Measurements from ENCODE around the gene PCMTD2. TPM values are rescaled to one million over a fixed set of nuclear protein-coding genes. Genes with fewer than 3 reads are reported as not detected.

The PCMTD2 gene
- total RNA-seq (2021) (57.1 and 68.9 TPM in 2 replicates), Bru-seq, nascent RNA (percentile 71 among the genes with signal in this experiment), BruChase-seq, experiment 1, labeled RNA remaining after a 2-hour chase (percentile 90 among the genes with signal in this experiment), BruChase-seq, experiment 2, labeled RNA remaining after a 6-hour chase (percentile 92 among the genes with signal in this experiment)
- long read RNA-seq, transcript PCMTD2-203 (6 exons, 3,843 nt), result major isoform, 75 of 108 reads
- long read RNA-seq, partial matches to known transcripts, result 12 of 108 reads
- long read RNA-seq, other reads (novel, unspliced or antisense), result 18 of 108 reads

GRCh38 chr20:64255361-64256281 is at the start of gene PCMTD2:
TSS of gene PCMTD2 (plus strand) at chr20:64255748. CDS start at chr20:64259966, 4,218 bp downstream.
- H3K4me3 ChIP-seq (ENCODE audit: low read depth, low read length, poor library complexity, severe bottlenecking), result peak within 1 kb of the TSS; percentile 93
- POLR2A ChIA-PET (ENCODE audit: low non-redundant PET), result interaction anchor here (0.6 kb wide), 1 partner anchor 27 kb away, joined by 3 read pairs; no protein-coding TSS in a partner anchor
- peak; percentile 90 for DNase-seq (ENCODE audit: low spot score)
- BruUV-seq (replicated peaks), result no TSS peak
- H3K9me3 ChIP-seq (ENCODE audit: low read depth, low read length, poor library complexity, severe bottlenecking), result no peaks in the 10 kb centered on the region
- TF ChIP-seq EZH2 (IDR thresholded peaks at IDR 0.05; ENCODE audit: borderline replicate concordance, low read depth, low read length, poor library complexity, severe bottlenecking), result no peak
- TF ChIP-seq, protein P1, sequence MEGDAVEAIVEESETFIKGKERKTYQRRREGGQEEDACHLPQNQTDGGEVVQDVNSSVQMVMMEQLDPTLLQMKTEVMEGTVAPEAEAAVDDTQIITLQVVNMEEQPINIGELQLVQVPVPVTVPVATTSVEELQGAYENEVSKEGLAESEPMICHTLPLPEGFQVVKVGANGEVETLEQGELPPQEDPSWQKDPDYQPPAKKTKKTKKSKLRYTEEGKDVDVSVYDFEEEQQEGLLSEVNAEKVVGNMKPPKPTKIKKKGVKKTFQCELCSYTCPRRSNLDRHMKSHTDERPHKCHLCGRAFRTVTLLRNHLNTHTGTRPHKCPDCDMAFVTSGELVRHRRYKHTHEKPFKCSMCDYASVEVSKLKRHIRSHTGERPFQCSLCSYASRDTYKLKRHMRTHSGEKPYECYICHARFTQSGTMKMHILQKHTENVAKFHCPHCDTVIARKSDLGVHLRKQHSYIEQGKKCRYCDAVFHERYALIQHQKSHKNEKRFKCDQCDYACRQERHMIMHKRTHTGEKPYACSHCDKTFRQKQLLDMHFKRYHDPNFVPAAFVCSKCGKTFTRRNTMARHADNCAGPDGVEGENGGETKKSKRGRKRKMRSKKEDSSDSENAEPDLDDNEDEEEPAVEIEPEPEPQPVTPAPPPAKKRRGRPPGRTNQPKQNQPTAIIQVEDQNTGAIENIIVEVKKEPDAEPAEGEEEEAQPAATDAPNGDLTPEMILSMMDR (conservative IDR thresholded peaks at IDR 0.05; ENCODE audit: low read depth, low read length), result no peak
- peaks cover 29% of the 10 kb centered on the region for H3K4me1 ChIP-seq (ENCODE audit: insufficient read depth, low read length, poor library complexity, severe bottlenecking)
- H3K27me3 ChIP-seq (replicated peaks; ENCODE audit: insufficient read depth, low read depth, low read length, poor library complexity), result peaks cover 10% of the 10 kb centered on the region
- CTCF ChIA-PET, result interaction anchor here (0.7 kb wide), 2 partner anchors 171 to 1033 kb away, joined by 4 to 6 read pairs; partner anchors contain the start of gene LKAAEAR1
- no peaks in the 10 kb centered on the region for H3K36me3 ChIP-seq (ENCODE audit: insufficient read depth, low read length, poor library complexity, severe bottlenecking)
- H3K27ac ChIP-seq (ENCODE audit: low read depth, low read length, poor library complexity, severe bottlenecking), result peak within 1 kb of the TSS; percentile 81
- intact Hi-C loops (cut with micrococcal nuclease; ENCODE audit: unreplicated experiment), result no loop called here

DNA sequence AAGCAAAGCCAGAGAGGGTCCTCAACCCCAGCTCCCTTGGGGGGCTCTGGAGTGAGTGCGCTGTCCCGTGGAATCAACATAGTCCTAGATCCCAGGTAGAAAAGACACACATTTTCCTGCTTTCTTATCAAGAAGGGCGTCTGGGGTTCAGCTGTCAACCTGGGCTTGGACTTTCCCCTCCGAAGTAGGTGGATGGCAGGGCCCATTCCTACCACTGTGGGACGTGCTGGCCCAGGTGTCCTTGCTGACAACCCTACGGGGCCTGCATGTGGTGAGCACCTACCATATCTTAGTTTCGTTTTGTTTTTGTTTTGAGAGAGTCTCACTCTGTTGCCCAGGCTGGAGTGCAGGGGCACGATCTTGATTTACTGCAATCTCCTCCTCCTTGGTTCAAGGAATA is 48.9 kb upstream of the PCMTD2 start:
- BruUV-seq (replicated peaks), result no TSS peak
- ChIA-PET POLR2A (ENCODE audit: low non-redundant PET) (no interaction called here), CTCF (no interaction called here)
- DNase-seq (ENCODE audit: low spot score), result no peak
- no peak for TF ChIP-seq EZH2 (IDR thresholded peaks at IDR 0.05; ENCODE audit: borderline replicate concordance, low read depth, low read length, poor library complexity, severe bottlenecking)
- TF ChIP-seq, protein P1 (conservative IDR thresholded peaks at IDR 0.05; ENCODE audit: low read depth, low read length), result no peak
- no peaks in the 10 kb centered on the region for H3K27me3 ChIP-seq (replicated peaks; ENCODE audit: insufficient read depth, low read depth, low read length, poor library complexity)
- H3K36me3 ChIP-seq (ENCODE audit: insufficient read depth, low read length, poor library complexity, severe bottlenecking), result no peaks in the 10 kb centered on the region
- H3K27ac ChIP-seq (ENCODE audit: low read depth, low read length, poor library complexity, severe bottlenecking), result no peak overlapping the region
- intact Hi-C loops (cut with micrococcal nuclease; ENCODE audit: unreplicated experiment), result no loop called here
- H3K4me1 ChIP-seq (ENCODE audit: insufficient read depth, low read length, poor library complexity, severe bottlenecking), result no peaks in the 10 kb centered on the region
- H3K4me3 ChIP-seq (ENCODE audit: low read depth, low read length, poor library complexity, severe bottlenecking), result no peak overlapping the region
- H3K9me3 ChIP-seq (ENCODE audit: low read depth, low read length, poor library complexity, severe bottlenecking), result no peaks in the 10 kb centered on the region

DNA sequence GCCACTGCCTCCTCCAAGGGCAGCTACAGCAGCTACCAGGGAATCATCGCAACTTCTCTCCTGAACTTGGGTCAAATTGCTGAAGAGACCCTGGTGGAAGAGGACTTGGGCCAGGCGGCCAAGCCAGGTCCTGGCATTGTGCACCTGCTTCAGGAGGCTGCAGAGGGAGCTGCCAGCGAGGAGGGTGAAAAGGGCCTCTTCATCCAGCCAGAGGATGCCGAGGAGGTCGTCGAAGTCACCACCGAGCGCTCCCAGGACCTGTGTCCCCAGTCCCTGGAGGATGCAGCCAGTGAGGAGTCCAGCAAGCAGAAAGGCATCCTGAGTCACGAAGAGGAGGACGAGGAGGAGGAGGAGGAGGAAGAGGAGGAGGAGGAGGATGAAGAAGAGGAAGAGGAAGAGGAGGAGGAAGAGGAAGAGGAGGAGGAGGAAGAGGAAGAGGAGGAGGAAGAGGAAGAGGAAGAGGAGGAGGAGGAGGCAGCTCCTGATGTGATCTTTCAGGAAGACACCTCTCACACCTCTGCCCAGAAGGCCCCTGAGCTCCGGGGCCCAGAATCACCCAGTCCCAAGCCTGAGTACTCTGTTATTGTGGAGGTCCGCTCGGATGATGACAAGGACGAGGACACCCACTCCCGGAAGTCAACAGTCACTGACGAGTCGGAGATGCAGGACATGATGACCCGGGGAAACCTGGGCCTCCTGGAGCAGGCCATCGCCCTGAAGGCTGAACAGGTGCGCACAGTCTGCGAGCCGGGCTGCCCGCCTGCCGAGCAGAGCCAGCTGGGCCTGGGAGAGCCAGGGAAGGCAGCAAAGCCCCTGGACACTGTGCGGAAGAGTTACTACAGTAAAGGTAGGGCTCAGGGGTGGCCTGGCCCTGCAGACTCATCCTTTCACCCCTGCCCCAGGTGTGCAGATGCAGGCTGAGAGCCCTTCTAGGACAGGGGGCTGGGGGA is 47.6 kb upstream of the PCMTD2 start:
- BruUV-seq (replicated peaks), result no TSS peak
- POLR2A ChIA-PET (ENCODE audit: low non-redundant PET), result no interaction called here
- intact Hi-C loops (cut with micrococcal nuclease; ENCODE audit: unreplicated experiment), result no loop called here
- Histone ChIP-seq H3K27ac (ENCODE audit: low read depth, low read length, poor library complexity, severe bottlenecking) (no peak overlapping the region), H3K9me3 (ENCODE audit: low read depth, low read length, poor library complexity, severe bottlenecking) (no peaks in the 10 kb centered on the region), H3K36me3 (ENCODE audit: insufficient read depth, low read length, poor library complexity, severe bottlenecking) (no peaks in the 10 kb centered on the region), H3K27me3 (replicated peaks; ENCODE audit: insufficient read depth, low read depth, low read length, poor library complexity) (no peaks in the 10 kb centered on the region), H3K4me3 (ENCODE audit: low read depth, low read length, poor library complexity, severe bottlenecking) (no peak overlapping the region), H3K4me1 (ENCODE audit: insufficient read depth, low read length, poor library complexity, severe bottlenecking) (no peaks in the 10 kb centered on the region)
- no peak for DNase-seq (ENCODE audit: low spot score)
- TF ChIP-seq, protein P1 (conservative IDR thresholded peaks at IDR 0.05; ENCODE audit: low read depth, low read length), result no peak
- TF ChIP-seq EZH2 (IDR thresholded peaks at IDR 0.05; ENCODE audit: borderline replicate concordance, low read depth, low read length, poor library complexity, severe bottlenecking), result no peak
- CTCF ChIA-PET, result interaction anchor here (0.6 kb wide), 1 partner anchor 205 kb away, joined by 9 read pairs; no protein-coding TSS in a partner anchor
